NCI-H2196 treated with DMSO at 0.1 percent for 48 hours (cell line): ENCODE measurements around the gene SLC19A1.

Experiments used
- DNase-seq: peaks from one replicate; lab custom pipeline; 2025; ENCODE audit not compliant: unreplicated experiment; lab: John Stamatoyannopoulos, UW

Gene SLC19A1

GRCh38 chr21:45559216-45560105, 17.2 kb upstream of the SLC19A1 start:
- no peak for DNase-seq

- DNase-seq, result no peak
Measured at GRCh38 chr21:45558044-45558721, 15.9 kb upstream of the SLC19A1 start.

GRCh38 chr21:45557616-45558043, 15.4 kb upstream of the SLC19A1 start:
- DNase-seq, result no peak

- DNase-seq, result no peak
Measured at GRCh38 chr21:45556645-45557615, 14.7 kb upstream of the SLC19A1 start.

- no peak for DNase-seq
Measured at GRCh38 chr21:45556302-45556644, 14.0 kb upstream of the SLC19A1 start.

GRCh38 chr21:45555557-45556301, 13.5 kb upstream of the SLC19A1 start:
- peak; percentile 57 for DNase-seq

- DNase-seq, result no peak
Measured at GRCh38 chr21:45555251-45555556, 13.0 kb upstream of the SLC19A1 start.

- DNase-seq, result peak; percentile 22
Measured at GRCh38 chr21:45554477-45555175, 12.4 kb upstream of the SLC19A1 start.

- no peak for DNase-seq
Measured at GRCh38 chr21:45552696-45553391, 10.6 kb upstream of the SLC19A1 start.

- no peak for DNase-seq
Measured at GRCh38 chr21:45551783-45552695, 9.8 kb upstream of the SLC19A1 start.

GRCh38 chr21:45551316-45551715, 9.1 kb upstream of the SLC19A1 start:
- no peak for DNase-seq

- no peak for DNase-seq
Measured at GRCh38 chr21:45550522-45551210, 8.4 kb upstream of the SLC19A1 start.

- DNase-seq, result no peak
Measured at GRCh38 chr21:45549626-45550463, 7.6 kb upstream of the SLC19A1 start.

- no peak for DNase-seq
Measured at GRCh38 chr21:45548711-45549491, 6.7 kb upstream of the SLC19A1 start.

GRCh38 chr21:45547545-45547900, 5.3 kb upstream of the SLC19A1 start:
- DNase-seq, result no peak
